ENCODE results near the gene TCTN2.

TCTN2 gene

DNA sequence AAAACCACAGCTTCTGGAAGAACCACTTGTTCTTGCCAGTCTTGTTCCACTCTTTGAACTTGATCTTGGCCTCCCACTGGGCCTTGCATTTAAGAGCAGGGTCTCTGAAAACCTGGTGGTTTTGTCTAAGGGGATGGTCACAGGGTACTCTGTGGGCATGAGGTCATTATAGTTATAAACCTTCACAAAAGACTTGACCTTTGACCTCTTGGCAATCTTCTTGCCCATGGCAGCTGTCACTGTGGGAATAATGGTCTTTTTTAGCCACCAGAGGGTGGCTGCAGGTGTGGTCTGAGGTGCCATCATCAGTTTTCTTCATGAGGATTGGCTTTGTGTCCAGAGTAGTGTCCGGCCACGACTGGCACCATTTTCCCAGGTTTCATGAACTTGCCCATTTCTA is 50.3 kb downstream of the TCTN2 start:
- no peak for DNase-seq (ENCODE audit: extremely low spot score)
- ChIA-PET CTCF (no interaction called here), POLR2A (no interaction called here)
- TF ChIP-seq, protein P1, sequence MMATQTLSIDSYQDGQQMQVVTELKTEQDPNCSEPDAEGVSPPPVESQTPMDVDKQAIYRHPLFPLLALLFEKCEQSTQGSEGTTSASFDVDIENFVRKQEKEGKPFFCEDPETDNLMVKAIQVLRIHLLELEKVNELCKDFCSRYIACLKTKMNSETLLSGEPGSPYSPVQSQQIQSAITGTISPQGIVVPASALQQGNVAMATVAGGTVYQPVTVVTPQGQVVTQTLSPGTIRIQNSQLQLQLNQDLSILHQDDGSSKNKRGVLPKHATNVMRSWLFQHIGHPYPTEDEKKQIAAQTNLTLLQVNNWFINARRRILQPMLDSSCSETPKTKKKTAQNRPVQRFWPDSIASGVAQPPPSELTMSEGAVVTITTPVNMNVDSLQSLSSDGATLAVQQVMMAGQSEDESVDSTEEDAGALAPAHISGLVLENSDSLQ (IDR thresholded peaks at IDR 0.05), result no peak

DNA sequence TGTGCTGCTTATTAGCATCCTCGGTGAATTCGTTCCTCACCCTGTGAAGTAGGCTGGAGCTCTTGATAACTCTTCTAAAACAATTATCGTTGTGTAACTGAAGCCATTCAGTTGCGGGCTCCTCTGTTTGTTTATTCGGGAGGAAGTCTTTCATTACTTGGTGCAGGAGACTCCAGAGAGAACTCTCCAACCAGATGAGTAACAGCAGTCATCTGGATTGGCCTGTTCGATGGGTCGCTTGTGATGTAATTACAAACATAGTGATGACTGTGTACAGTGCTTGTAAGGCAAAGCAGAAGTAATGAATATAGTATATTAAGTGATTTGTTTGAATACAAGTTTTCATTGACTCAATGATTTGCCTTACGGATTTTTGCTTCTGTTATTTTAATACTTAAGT is 52.1 kb downstream of the TCTN2 start:
- ChIA-PET POLR2A (no interaction called here), CTCF (no interaction called here)
- DNase-seq (ENCODE audit: extremely low spot score), result no peak
- no peak for TF ChIP-seq FOXA1 (IDR thresholded peaks at IDR 0.05)
- TF ChIP-seq CTBP1 (IDR thresholded peaks at IDR 0.05; ENCODE audit: borderline replicate concordance), result no peak
- no peak for TF ChIP-seq HDGF (IDR thresholded peaks at IDR 0.05; ENCODE audit: borderline replicate concordance)
- TF ChIP-seq, protein P1 (IDR thresholded peaks at IDR 0.05), result no peak

DNA sequence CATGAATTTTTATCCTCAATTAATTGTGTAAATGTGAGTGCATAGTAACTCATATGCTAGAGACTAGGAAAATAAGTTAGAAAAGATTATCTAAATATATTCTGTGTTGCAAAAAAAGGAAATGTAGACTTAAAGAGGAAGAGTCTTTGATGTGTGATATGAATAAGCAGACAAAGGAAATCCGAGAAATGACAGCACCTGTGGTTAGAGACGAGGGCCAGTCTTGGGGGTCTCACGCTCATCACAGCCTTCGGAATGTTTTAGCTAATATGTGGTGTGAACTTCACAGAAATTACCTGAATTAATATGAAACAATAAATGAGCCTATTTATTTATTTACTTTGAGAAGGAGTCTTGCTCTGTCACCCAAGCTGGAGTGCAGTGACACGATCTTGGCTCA is 52.9 kb downstream of the TCTN2 start:
- CTCF ChIA-PET, result no interaction called here
- no peak for DNase-seq (ENCODE audit: extremely low spot score)
- POLR2A ChIA-PET, result no interaction called here
- TF ChIP-seq SUZ12 (IDR thresholded peaks at IDR 0.05), result no peak

DNA sequence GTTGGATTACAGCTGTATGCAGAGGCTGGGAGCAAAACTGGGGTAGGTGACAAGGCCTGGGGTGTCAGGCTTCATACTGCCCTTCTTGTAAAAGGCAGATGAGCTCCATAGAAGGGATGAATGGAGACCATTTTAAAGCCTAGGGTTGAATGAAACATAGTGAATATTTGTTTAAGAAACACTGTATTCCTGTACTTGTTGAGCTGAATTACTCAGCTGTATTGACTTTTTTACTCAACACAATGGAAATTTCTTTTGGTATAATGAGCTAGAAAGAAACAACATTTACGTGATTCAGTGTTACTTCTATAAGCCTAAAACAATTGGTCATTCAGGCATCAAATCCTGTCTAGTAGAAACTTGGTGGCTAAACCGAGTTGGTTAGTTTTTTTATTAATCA is 55.3 kb downstream of the TCTN2 start:
- DNase-seq (ENCODE audit: extremely low spot score), result no peak
- POLR2A ChIA-PET, result no interaction called here
- CTCF ChIA-PET, result no interaction called here
- TF ChIP-seq ZNF384 (IDR thresholded peaks at IDR 0.05) (no peak), LEF1 (IDR thresholded peaks at IDR 0.05; ENCODE audit: borderline replicate concordance) (no peak), ARNT (IDR thresholded peaks at IDR 0.05) (no peak), FOXA1 (IDR thresholded peaks at IDR 0.05) (no peak), HDGF (IDR thresholded peaks at IDR 0.05; ENCODE audit: borderline replicate concordance) (no peak), BHLHE40 (IDR thresholded peaks at IDR 0.05; ENCODE audit: borderline replicate concordance) (no peak), SP1 (IDR thresholded peaks at IDR 0.05) (no peak), SUZ12 (IDR thresholded peaks at IDR 0.05) (no peak), CTBP1 (IDR thresholded peaks at IDR 0.05; ENCODE audit: borderline replicate concordance) (no peak), FOXK2 (IDR thresholded peaks at IDR 0.05) (no peak), ELF4 (IDR thresholded peaks at IDR 0.05) (no peak), NFRKB (IDR thresholded peaks at IDR 0.05) (no peak), L3MBTL2 (conservative IDR thresholded peaks at IDR 0.05) (no peak), FOXM1 (IDR thresholded peaks at IDR 0.05; ENCODE audit: borderline replicate concordance) (no peak), TARDBP (IDR thresholded peaks at IDR 0.05) (no peak)
- TF ChIP-seq, protein P1 (IDR thresholded peaks at IDR 0.05), result no peak

DNA sequence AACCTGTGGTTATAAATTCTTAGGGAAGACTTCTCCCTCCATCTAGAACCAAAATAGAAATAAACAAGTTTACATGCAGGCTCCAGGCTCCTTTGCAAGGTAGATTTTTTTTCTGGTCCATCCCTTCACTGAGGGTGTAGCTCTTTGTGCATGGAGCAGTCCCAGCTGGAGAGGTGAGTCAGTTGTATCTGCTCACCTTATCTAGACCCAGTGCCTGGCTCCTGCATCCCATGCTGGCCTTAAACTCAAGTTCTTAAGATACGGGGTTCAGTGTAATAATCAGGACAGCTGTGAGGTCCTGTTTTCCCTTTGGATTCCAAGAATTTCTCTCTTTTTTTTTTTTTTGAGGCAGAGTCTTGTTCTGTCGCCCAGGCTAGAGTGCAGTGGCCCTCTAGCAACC is 56.0 kb downstream of the TCTN2 start:
- no peak for TF ChIP-seq HDGF (IDR thresholded peaks at IDR 0.05; ENCODE audit: borderline replicate concordance)
- no peak for TF ChIP-seq FOXK2 (IDR thresholded peaks at IDR 0.05)
- TF ChIP-seq ARNT (IDR thresholded peaks at IDR 0.05), result no peak
- no peak for TF ChIP-seq ELF4 (IDR thresholded peaks at IDR 0.05)
- no peak for TF ChIP-seq NFRKB (IDR thresholded peaks at IDR 0.05)
- no peak for TF ChIP-seq LEF1 (IDR thresholded peaks at IDR 0.05; ENCODE audit: borderline replicate concordance)
- TF ChIP-seq, protein P1 (IDR thresholded peaks at IDR 0.05), result no peak
- TF ChIP-seq ZNF384 (IDR thresholded peaks at IDR 0.05), result no peak
- no peak for TF ChIP-seq L3MBTL2 (conservative IDR thresholded peaks at IDR 0.05)
- no peak for TF ChIP-seq FOXM1 (IDR thresholded peaks at IDR 0.05; ENCODE audit: borderline replicate concordance)
- TF ChIP-seq SUZ12 (IDR thresholded peaks at IDR 0.05), result no peak
- no peak for TF ChIP-seq CTBP1 (IDR thresholded peaks at IDR 0.05; ENCODE audit: borderline replicate concordance)
- no peak for TF ChIP-seq BHLHE40 (IDR thresholded peaks at IDR 0.05; ENCODE audit: borderline replicate concordance)
- no peak for TF ChIP-seq FOXA1 (IDR thresholded peaks at IDR 0.05)
- no peak for TF ChIP-seq TARDBP (IDR thresholded peaks at IDR 0.05)
- TF ChIP-seq SP1 (IDR thresholded peaks at IDR 0.05), result no peak
- POLR2A ChIA-PET, result no interaction called here
- CTCF ChIA-PET, result interaction anchor here (0.6 kb wide), 1 partner anchor 53 kb away, joined by 4 read pairs; no protein-coding TSS in a partner anchor
- DNase-seq (ENCODE audit: extremely low spot score), result no peak

DNA sequence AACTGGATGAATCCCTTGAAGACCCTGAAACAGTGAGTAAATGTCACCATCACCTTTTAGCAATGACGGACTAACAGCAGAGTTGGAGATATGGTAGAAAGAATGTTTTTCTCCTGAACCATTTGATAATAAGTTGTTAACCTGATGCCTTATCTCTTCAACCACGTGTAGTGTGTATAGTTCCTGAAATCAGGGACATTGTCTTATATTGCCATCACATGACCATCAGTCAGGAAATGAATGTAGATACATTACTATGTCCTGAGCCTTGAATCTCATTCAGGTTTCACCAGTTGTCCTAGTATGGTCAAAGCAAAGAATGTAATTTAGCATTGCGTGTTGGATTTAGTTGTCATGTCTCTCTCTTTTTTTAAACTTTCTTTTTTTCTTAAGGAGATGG is 57.0 kb downstream of the TCTN2 start:
- no peak for TF ChIP-seq FOXM1 (IDR thresholded peaks at IDR 0.05; ENCODE audit: borderline replicate concordance)
- no peak for TF ChIP-seq HDGF (IDR thresholded peaks at IDR 0.05; ENCODE audit: borderline replicate concordance)
- no peak for TF ChIP-seq ARNT (IDR thresholded peaks at IDR 0.05)
- no peak for TF ChIP-seq SP1 (IDR thresholded peaks at IDR 0.05)
- no peak for TF ChIP-seq NFRKB (IDR thresholded peaks at IDR 0.05)
- TF ChIP-seq BHLHE40 (IDR thresholded peaks at IDR 0.05; ENCODE audit: borderline replicate concordance), result no peak
- TF ChIP-seq L3MBTL2 (conservative IDR thresholded peaks at IDR 0.05), result no peak
- no peak for TF ChIP-seq CTBP1 (IDR thresholded peaks at IDR 0.05; ENCODE audit: borderline replicate concordance)
- TF ChIP-seq SUZ12 (IDR thresholded peaks at IDR 0.05), result no peak
- TF ChIP-seq TARDBP (IDR thresholded peaks at IDR 0.05), result no peak
- TF ChIP-seq FOXA1 (IDR thresholded peaks at IDR 0.05), result no peak
- TF ChIP-seq LEF1 (IDR thresholded peaks at IDR 0.05; ENCODE audit: borderline replicate concordance), result no peak
- TF ChIP-seq ZNF384 (IDR thresholded peaks at IDR 0.05), result no peak
- no peak for TF ChIP-seq FOXK2 (IDR thresholded peaks at IDR 0.05)
- no peak for TF ChIP-seq ELF4 (IDR thresholded peaks at IDR 0.05)
- TF ChIP-seq, protein P1 (IDR thresholded peaks at IDR 0.05), result no peak
- POLR2A ChIA-PET, result no interaction called here
- CTCF ChIA-PET, result no interaction called here
- no peak for DNase-seq (ENCODE audit: extremely low spot score)
